ENCODE data around the gene FRMPD4. TPM values are rescaled to one million over a fixed set of nuclear protein-coding genes. Genes with fewer than 3 reads are reported as not detected.

FRMPD4 gene
- total and polyA plus RNA-seq, 2 of the 13 experiments (the other 11 are each of a cell fraction or from before 2014, with no cell fraction given), result not detected

- Histone ChIP-seq H4K20me1 (ENCODE audit: insufficient read depth, low read length) (no peaks in the 10 kb centered on the region), H3K27ac (ENCODE audit: extremely low read length, insufficient read depth, low read length) (no peak overlapping the region), H3K4me1 (ENCODE audit: insufficient read depth, low read length) (no peaks in the 10 kb centered on the region), H2AFZ (ENCODE audit: low read length) (no peak overlapping the region), H3K9me3 (ENCODE audit: low read length) (no peaks in the 10 kb centered on the region), H3K9ac (ENCODE audit: insufficient read depth, low read depth, low read length) (no peak overlapping the region), H3K4me3 (replicated peaks in 1 of 3; ENCODE audit: insufficient read depth in 1 of 3, low read depth in 2 of 3, low read length in 3 of 3) (no peak overlapping the region), H3K79me2 (ENCODE audit: insufficient read depth, low read length) (no peaks in the 10 kb centered on the region), H3K27me3 (ENCODE audit: control insufficient read depth in 1 of 2, insufficient read depth in 2 of 2, low read length in 2 of 2) (no peaks in the 10 kb centered on the region), H3K4me2 (ENCODE audit: low read depth, low read length) (no peak overlapping the region), H3K36me3 (replicated peaks in 1 of 2; ENCODE audit: control insufficient read depth in 1 of 2, insufficient read depth in 2 of 2, low read length in 2 of 2) (no peaks in the 10 kb centered on the region)
- intact Hi-C loops (cut with micrococcal nuclease; ENCODE audit: unreplicated experiment), result no loop called here
- no peak for FAIRE-seq
- 4% methylated on average over 3 of the region's 3 CpGs for WGBS (ENCODE audit: low lambda C conversion rate)
- BruUV-seq (replicated peaks), result no TSS peak
- POLR2A ChIA-PET, result no interaction called here
- ATAC-seq, result no peak
- TF ChIP-seq ZBTB38 (CRISPR knock-in tag; IDR thresholded peaks at IDR 0.05) (no peak), FOXP1 (IDR thresholded peaks at IDR 0.05) (no peak), FOXP1 (CRISPR knock-in tag; IDR thresholded peaks at IDR 0.05) (no peak), RARA (CRISPR knock-in tag; IDR thresholded peaks at IDR 0.05) (no peak), ZSCAN22 (CRISPR knock-in tag; IDR thresholded peaks at IDR 0.05) (no peak), ZMAT3 (CRISPR knock-in tag; conservative IDR thresholded peaks at IDR 0.05) (no peak), ZNF660 (CRISPR knock-in tag; IDR thresholded peaks at IDR 0.05; ENCODE audit: borderline replicate concordance, low read depth) (no peak), SMYD3 (CRISPR knock-in tag; IDR thresholded peaks at IDR 0.05) (no peak), NFE2L1 (CRISPR knock-in tag; IDR thresholded peaks at IDR 0.05; ENCODE audit: borderline replicate concordance) (no peak), KAT8 (CRISPR knock-in tag; IDR thresholded peaks at IDR 0.05) (no peak), ATAD3A (CRISPR knock-in tag; IDR thresholded peaks at IDR 0.05) (no peak), KLF11 (CRISPR knock-in tag; IDR thresholded peaks at IDR 0.05) (no peak)
- in situ Hi-C loops (cut with HindIII; ENCODE audit: extremely low pct_ligation_motif_present, low pct_unique_long_range_greater_than_20kb), result no loop called here
- DNase-seq (ENCODE audit: low spot score), result no peak
- CTCF ChIA-PET (ENCODE audit: low intra/inter-chr PET ratio, low total read pairs), result no interaction called here
Observed at GRCh38 chrX:12489341-12489740, 351.1 kb downstream of the FRMPD4 start.

Data from HepG2 (cell line).